PFSK-1 (cell line): Measurements from ENCODE around the gene CCL18.

Experiments used
- FOXP2 ChIP-seq: optimal IDR thresholded peaks from 2 replicates; pipeline ENCODE3; 2011; ENCODE audit warnings: borderline replicate concordance, control low read depth, inconsistent platforms; ENCODE audit not compliant: insufficient read depth; ENCODE audit errors: extremely low read length, extremely low read depth
- POLR2AphosphoS5 ChIP-seq: IDR thresholded peaks from 2 replicates; pipeline ENCODE4 v1.6.1; 2012; ENCODE audit warnings: low read depth, mild to moderate bottlenecking, control low read depth, low read length, moderate library complexity
- SIN3A ChIP-seq: IDR thresholded peaks from 2 replicates; pipeline ENCODE4 v1.6.1; 2012; ENCODE audit warnings: mild to moderate bottlenecking, low read length, moderate library complexity, borderline replicate concordance; ENCODE audit not compliant: insufficient read depth
- TAF1 ChIP-seq: IDR thresholded peaks from 2 replicates; pipeline ENCODE4 v1.6.1; 2012; ENCODE audit warnings: low read length, control low read depth, borderline replicate concordance; ENCODE audit not compliant: insufficient read depth
- TF ChIP-seq, protein P1 (sequence below), 2 experiments: IDR thresholded peaks; 2 replicates each; pipeline versions ENCODE4 v1.6.1 to v1.8.0; 2011 to 2012; ENCODE audit warnings: low read depth in 2 of 2, low read length in 2 of 2, control low read depth in 1 of 2, inconsistent platforms in 1 of 2, mild to moderate bottlenecking in 1 of 2, moderate library complexity in 1 of 2; ENCODE audit not compliant: insufficient read depth in 1 of 2

Gene CCL18

DNA sequence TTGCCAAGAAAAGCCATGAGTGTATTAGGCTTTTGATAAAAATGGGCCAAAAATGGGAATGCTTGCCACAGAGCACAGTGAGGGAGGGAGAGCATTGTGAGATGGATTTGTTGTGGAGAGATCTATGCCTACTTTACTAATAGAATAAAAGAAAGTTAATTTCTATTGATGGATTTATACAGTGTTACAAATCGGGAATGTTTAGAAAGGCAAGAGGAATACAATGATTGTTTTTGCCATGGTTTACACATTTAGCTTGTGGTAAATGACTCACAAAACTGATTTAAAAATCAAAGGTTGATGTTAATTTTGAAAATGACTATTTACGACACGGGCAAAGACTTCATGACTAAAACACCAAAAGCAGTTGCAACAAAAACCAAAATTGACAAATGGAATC lies 56.1 kb downstream of the CCL18 start:
- TF ChIP-seq TAF1 (no peak), POLR2AphosphoS5 (no peak), SIN3A (no peak), FOXP2 (no peak)
- TF ChIP-seq, protein P1, sequence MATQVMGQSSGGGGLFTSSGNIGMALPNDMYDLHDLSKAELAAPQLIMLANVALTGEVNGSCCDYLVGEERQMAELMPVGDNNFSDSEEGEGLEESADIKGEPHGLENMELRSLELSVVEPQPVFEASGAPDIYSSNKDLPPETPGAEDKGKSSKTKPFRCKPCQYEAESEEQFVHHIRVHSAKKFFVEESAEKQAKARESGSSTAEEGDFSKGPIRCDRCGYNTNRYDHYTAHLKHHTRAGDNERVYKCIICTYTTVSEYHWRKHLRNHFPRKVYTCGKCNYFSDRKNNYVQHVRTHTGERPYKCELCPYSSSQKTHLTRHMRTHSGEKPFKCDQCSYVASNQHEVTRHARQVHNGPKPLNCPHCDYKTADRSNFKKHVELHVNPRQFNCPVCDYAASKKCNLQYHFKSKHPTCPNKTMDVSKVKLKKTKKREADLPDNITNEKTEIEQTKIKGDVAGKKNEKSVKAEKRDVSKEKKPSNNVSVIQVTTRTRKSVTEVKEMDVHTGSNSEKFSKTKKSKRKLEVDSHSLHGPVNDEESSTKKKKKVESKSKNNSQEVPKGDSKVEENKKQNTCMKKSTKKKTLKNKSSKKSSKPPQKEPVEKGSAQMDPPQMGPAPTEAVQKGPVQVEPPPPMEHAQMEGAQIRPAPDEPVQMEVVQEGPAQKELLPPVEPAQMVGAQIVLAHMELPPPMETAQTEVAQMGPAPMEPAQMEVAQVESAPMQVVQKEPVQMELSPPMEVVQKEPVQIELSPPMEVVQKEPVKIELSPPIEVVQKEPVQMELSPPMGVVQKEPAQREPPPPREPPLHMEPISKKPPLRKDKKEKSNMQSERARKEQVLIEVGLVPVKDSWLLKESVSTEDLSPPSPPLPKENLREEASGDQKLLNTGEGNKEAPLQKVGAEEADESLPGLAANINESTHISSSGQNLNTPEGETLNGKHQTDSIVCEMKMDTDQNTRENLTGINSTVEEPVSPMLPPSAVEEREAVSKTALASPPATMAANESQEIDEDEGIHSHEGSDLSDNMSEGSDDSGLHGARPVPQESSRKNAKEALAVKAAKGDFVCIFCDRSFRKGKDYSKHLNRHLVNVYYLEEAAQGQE (IDR thresholded peaks at IDR 0.05; ENCODE audit: insufficient read depth in 1 of 2, low read depth in 2 of 2, low read length in 2 of 2), result no peak
